Mucosa of rectum (tissue), 2 donors: ENCODE data around the gene SSX3.
"Not testable (repeated sequence)": the region's sequence is repeated elsewhere in the genome, so short reads cannot be mapped to it uniquely, and the experiment has no call there.

ENCODE experiments used
- H3K27ac ChIP-seq, 2 donors: one replicate each; pipeline ENCODE4 v1.7.0; 2013; ENCODE audit warnings: inconsistent platforms in 2 of 2, low read depth in 2 of 2, low read length in 2 of 2
- H3K27me3 ChIP-seq, 2 donors: one replicate each; pipeline ENCODE4 v1.7.0; 2013; ENCODE audit warnings: low read length in 2 of 2; ENCODE audit not compliant: control insufficient read depth in 2 of 2, insufficient read depth in 2 of 2
- H3K36me3 ChIP-seq, 2 donors: one replicate each; pipeline ENCODE4 v1.7.0; 2013; ENCODE audit warnings: low read length in 2 of 2; ENCODE audit not compliant: control insufficient read depth in 2 of 2, insufficient read depth in 2 of 2
- H3K4me1 ChIP-seq, 2 donors: one replicate each; pipeline ENCODE4 v1.7.0; 2013; ENCODE audit warnings: low read length in 2 of 2, mild to moderate bottlenecking in 1 of 2; ENCODE audit not compliant: control insufficient read depth in 2 of 2, insufficient read depth in 2 of 2
- H3K4me3 ChIP-seq, 2 donors: one replicate each; pipeline ENCODE4 v1.7.0; 2013; ENCODE audit warnings: low read length in 2 of 2
- H3K9ac ChIP-seq, 2 donors: one replicate each; pipeline ENCODE4 v1.7.0; 2013; ENCODE audit warnings: low read length in 2 of 2, low read depth in 1 of 2, mild to moderate bottlenecking in 1 of 2
- H3K9me3 ChIP-seq, 2 donors: one replicate each; pipeline ENCODE4 v1.7.0; 2013; ENCODE audit warnings: low read length in 2 of 2; ENCODE audit not compliant: control insufficient read depth in 2 of 2
- donor health status: healthy.
- donor health status: Normal muscosa, but diverticular disease.

The SSX3 gene

GRCh38 chrX:48356315-48357094 is at the start of gene SSX3:
Gene SSX3 (minus strand): TSS chrX:48356703. CDS start chrX:48355249, 1,454 bp downstream.
- not testable (repeated sequence) for H3K36me3 ChIP-seq, H3K4me3 ChIP-seq, H3K4me1 ChIP-seq, H3K9ac ChIP-seq, H3K27ac ChIP-seq, H3K27me3 ChIP-seq, H3K9me3 ChIP-seq

- H3K9me3 ChIP-seq, H3K4me3 ChIP-seq, H3K36me3 ChIP-seq, H3K27ac ChIP-seq, H3K9ac ChIP-seq, H3K27me3 ChIP-seq, H3K4me1 ChIP-seq: not testable (repeated sequence)
Observed at GRCh38 chrX:48397825-48398224, 41.3 kb upstream of the SSX3 start.

GRCh38 chrX:48396931-48397330 is 40.4 kb upstream of the SSX3 start:
- not testable (repeated sequence) for H3K4me1 ChIP-seq, H3K9ac ChIP-seq, H3K36me3 ChIP-seq, H3K27me3 ChIP-seq, H3K27ac ChIP-seq, H3K9me3 ChIP-seq, H3K4me3 ChIP-seq

- not testable (repeated sequence) for H3K9me3 ChIP-seq, H3K4me1 ChIP-seq, H3K36me3 ChIP-seq, H3K27ac ChIP-seq, H3K9ac ChIP-seq, H3K4me3 ChIP-seq, H3K27me3 ChIP-seq
Observed at GRCh38 chrX:48383239-48383638, 26.7 kb upstream of the SSX3 start, which contains the start of gene SSX4. Gene SSX4 (plus strand): TSS chrX:48383539. CDS start chrX:48384054, 515 bp downstream.

GRCh38 chrX:48370408-48370807 is 13.9 kb upstream of the SSX3 start:
- H3K4me1 ChIP-seq, H3K4me3 ChIP-seq, H3K36me3 ChIP-seq, H3K9ac ChIP-seq, H3K9me3 ChIP-seq, H3K27me3 ChIP-seq, H3K27ac ChIP-seq: not testable (repeated sequence)

GRCh38 chrX:48367717-48368408 is 11.4 kb upstream of the SSX3 start:
- not testable (repeated sequence) for H3K4me1 ChIP-seq, H3K36me3 ChIP-seq, H3K9ac ChIP-seq, H3K4me3 ChIP-seq, H3K9me3 ChIP-seq, H3K27ac ChIP-seq, H3K27me3 ChIP-seq

- H3K9ac ChIP-seq, H3K27ac ChIP-seq, H3K36me3 ChIP-seq, H3K4me3 ChIP-seq, H3K27me3 ChIP-seq, H3K4me1 ChIP-seq, H3K9me3 ChIP-seq: not testable (repeated sequence)
Observed at GRCh38 chrX:48359281-48359680, 2.8 kb upstream of the SSX3 start.

- Histone ChIP-seq H3K27ac (no peak overlapping the region), H3K4me1 (no peaks in the 10 kb centered on the region), H3K9me3 (no peaks in the 10 kb centered on the region), H3K4me3 (no peak overlapping the region), H3K36me3 (no peaks in the 10 kb centered on the region), H3K27me3 (no peaks in the 10 kb centered on the region), H3K9ac (no peak overlapping the region)
Observed at GRCh38 chrX:48357681-48358080, 1.2 kb upstream of the SSX3 start.

GRCh38 chrX:48346059-48346458 is 10.4 kb downstream of the SSX3 start:
- not testable (repeated sequence) for H3K4me1 ChIP-seq, H3K27me3 ChIP-seq, H3K36me3 ChIP-seq, H3K9me3 ChIP-seq, H3K4me3 ChIP-seq, H3K9ac ChIP-seq, H3K27ac ChIP-seq

GRCh38 chrX:48313996-48314395 is 42.5 kb downstream of the SSX3 start:
- H3K27ac ChIP-seq, H3K4me1 ChIP-seq, H3K4me3 ChIP-seq, H3K9ac ChIP-seq, H3K36me3 ChIP-seq, H3K27me3 ChIP-seq, H3K9me3 ChIP-seq: not testable (repeated sequence)
